Peyer's patch (tissue), 4 donors: ENCODE measurements around the gene ZNF74. TPM values are rescaled to one million over a fixed set of nuclear protein-coding genes. Genes with fewer than 3 reads are reported as not detected.

ENCODE experiments used
- DNase-seq, 3 donors: peaks; one replicate each; pipeline ENCODE4 v3.0.0-alpha.2; 2017 to 2019
- H3K27ac ChIP-seq, 4 donors: fragments of 200-600 bp; sonication (generic); one replicate each; pipeline ENCODE4 v1.5.1; 2016 to 2019
- H3K27me3 ChIP-seq, 2 donors: fragments of 200-600 bp; sonication (generic); one replicate each; pipeline ENCODE4 v1.5.1; 2019
- H3K36me3 ChIP-seq, 3 donors: fragments of 200-600 bp; sonication (generic); one replicate each; pipeline ENCODE4 v1.5.1; 2016 to 2019
- H3K4me1 ChIP-seq, 4 donors: fragments of 200-600 bp; sonication (generic); one replicate each; pipeline ENCODE4 v1.5.1; 2016 to 2019
- H3K4me3 ChIP-seq, 4 donors: fragments of 200-600 bp; sonication (generic); 1 replicate in 3 of 4; 2 replicates in 1 of 4; pipeline ENCODE4 v1.5.1; 2016 to 2019; ENCODE audit warnings: mild to moderate bottlenecking in 1 of 4
- H3K9me3 ChIP-seq, 4 donors: fragments of 200-600 bp; sonication (generic); one replicate each; pipeline ENCODE4 v1.5.1; 2016 to 2019; ENCODE audit warnings: mild to moderate bottlenecking in 1 of 4
- POLR2A ChIP-seq, 2 donors: fragments of 450-650 bp; IDR thresholded peaks; one replicate each; pipeline ENCODE4 v1.5.1; 2017; ENCODE audit warnings: antibody characterized with exemption in 2 of 2, mild to moderate bottlenecking in 2 of 2, moderate library complexity in 2 of 2
- total RNA-seq, 4 donors: library from RNA; depleted of rRNA; stranded (reverse); fragments of >200 nt; gene quantifications; one replicate each; pipeline ENCODE4 v1.1.0, GENCODE V29; 2016
- TF ChIP-seq, protein P1 (sequence below), 6 experiments: fragments of 450-650 bp in 4 of 6; fragments of 200-600 bp in 2 of 6; sonication (generic) in 1 of 6; IDR thresholded peaks; one replicate each; pipeline ENCODE4 v1.5.1; 2017 to 2019; ENCODE audit warnings: antibody characterized with exemption in 6 of 6, mild to moderate bottlenecking in 3 of 6, moderate library complexity in 1 of 6

The ZNF74 gene
- total RNA-seq, 4 donors from 2014 or later = 2.1 to 12.0 (median 9.3) TPM

DNA sequence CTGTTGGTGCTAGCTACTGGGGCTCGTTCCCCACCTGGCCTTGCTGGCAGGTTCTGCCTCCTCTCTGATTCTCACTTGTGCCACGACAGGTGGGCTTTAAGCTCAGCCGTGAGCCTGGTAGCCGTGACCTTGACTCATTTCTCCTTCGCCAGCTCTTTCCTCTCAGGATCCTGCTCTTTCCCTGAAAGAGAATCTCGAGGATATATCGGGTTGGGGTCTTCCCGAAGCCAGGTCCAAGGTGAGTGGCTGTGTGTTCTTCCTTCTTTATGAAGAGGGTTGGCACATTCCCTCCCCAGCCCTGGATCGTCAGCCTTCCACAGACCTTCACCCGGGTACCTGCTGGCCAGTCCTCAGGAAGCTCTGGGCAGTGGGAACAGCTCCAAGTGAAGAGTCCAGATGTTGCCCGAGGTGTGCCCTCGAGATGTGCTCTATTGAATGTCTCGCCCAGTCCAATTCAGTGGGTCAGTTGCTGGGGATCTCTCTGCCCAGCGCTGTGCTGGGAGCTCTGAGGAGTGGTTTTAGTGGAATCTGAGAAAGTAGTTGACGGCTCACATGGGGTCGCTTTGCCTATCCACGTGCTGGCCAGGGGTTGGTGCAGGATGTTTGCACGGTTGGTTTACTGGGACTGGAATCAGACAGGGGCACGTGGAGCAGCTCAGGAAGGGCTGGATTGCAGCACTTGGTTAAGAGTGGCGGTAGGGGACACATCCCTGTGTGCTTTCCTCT lies 1.4 kb downstream of the ZNF74 start:
- Histone ChIP-seq H3K4me1 (peaks cover 0 to 15% (median 8%) of the 10 kb centered on the region in 4 donors), H3K4me3 (peak overlapping the region in 1 of 4 donors; percentile 81), H3K27me3 (no peaks in the 10 kb centered on the region), H3K27ac (no peak overlapping the region), H3K36me3 (no peaks in the 10 kb centered on the region), H3K9me3 (no peaks in the 10 kb centered on the region)
- no peak for TF ChIP-seq POLR2A (IDR thresholded peaks at IDR 0.05)
- TF ChIP-seq, protein P1, sequence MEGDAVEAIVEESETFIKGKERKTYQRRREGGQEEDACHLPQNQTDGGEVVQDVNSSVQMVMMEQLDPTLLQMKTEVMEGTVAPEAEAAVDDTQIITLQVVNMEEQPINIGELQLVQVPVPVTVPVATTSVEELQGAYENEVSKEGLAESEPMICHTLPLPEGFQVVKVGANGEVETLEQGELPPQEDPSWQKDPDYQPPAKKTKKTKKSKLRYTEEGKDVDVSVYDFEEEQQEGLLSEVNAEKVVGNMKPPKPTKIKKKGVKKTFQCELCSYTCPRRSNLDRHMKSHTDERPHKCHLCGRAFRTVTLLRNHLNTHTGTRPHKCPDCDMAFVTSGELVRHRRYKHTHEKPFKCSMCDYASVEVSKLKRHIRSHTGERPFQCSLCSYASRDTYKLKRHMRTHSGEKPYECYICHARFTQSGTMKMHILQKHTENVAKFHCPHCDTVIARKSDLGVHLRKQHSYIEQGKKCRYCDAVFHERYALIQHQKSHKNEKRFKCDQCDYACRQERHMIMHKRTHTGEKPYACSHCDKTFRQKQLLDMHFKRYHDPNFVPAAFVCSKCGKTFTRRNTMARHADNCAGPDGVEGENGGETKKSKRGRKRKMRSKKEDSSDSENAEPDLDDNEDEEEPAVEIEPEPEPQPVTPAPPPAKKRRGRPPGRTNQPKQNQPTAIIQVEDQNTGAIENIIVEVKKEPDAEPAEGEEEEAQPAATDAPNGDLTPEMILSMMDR (IDR thresholded peaks at IDR 0.05) = no peak
- DNase-seq = no peak

DNA sequence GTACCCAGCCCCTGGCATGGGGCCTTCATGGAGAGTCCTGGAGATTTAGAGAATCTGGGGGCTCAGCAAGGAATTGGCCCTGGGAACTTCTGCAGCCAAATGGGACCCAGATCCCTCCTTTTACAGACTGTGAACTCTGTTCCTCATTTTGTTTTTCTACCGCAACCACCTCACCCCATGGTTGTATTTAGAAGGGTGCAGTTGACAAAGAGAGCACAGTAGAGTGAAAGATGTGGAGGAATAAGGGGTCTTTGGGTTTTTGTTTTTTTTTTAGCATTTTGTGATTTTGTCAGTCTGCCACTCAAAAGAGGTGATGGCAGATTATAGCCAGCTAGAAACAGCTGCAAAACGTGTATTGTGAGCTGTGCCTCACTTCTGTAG lies 1.9 kb downstream of the ZNF74 start:
- peaks cover 0 to 15% (median 8%) of the 10 kb centered on the region in 4 donors for H3K4me1 ChIP-seq
- H3K27me3 ChIP-seq = no peaks in the 10 kb centered on the region

DNA sequence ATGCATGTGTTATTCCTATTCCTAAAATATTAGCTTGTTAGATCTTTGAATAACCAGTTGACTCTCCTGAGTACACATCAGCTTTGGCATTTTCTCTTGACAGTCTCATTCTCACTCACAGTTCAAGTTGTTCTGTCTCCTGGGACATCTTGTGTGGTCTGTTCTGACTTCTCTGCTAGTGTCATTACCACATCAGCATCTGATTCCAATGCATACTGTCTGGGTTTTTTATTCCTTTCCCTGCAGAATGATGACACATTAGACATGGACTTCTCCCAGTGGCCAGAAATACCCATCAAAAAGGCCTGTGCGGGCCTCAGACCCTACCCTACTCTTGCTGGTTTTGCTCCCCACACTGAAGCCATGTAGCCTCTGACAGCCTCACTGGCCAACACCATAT lies 2.7 kb downstream of the ZNF74 start:
- no peak for TF ChIP-seq POLR2A (IDR thresholded peaks at IDR 0.05)
- TF ChIP-seq, protein P1 (IDR thresholded peaks at IDR 0.05) = no peak
- no peak for DNase-seq
- Histone ChIP-seq H3K27ac (no peak overlapping the region), H3K9me3 (no peaks in the 10 kb centered on the region), H3K4me3 (no peak overlapping the region), H3K36me3 (peaks cover 0 to 5% (median 0%) of the 10 kb centered on the region in 3 donors), H3K4me1 (peaks cover 0 to 15% (median 8%) of the 10 kb centered on the region in 4 donors), H3K27me3 (no peaks in the 10 kb centered on the region)

More for the DNA sequence above, 1.9 kb downstream of the ZNF74 start:
- no peak overlapping the region for H3K27ac ChIP-seq
- H3K4me3 ChIP-seq = no peak overlapping the region
- TF ChIP-seq POLR2A (IDR thresholded peaks at IDR 0.05) = no peak
- TF ChIP-seq, protein P1 (IDR thresholded peaks at IDR 0.05) = no peak
- no peaks in the 10 kb centered on the region for H3K9me3 ChIP-seq
- H3K36me3 ChIP-seq = peaks cover 0 to 4% (median 0%) of the 10 kb centered on the region in 3 donors
- DNase-seq = no peak

DNA sequence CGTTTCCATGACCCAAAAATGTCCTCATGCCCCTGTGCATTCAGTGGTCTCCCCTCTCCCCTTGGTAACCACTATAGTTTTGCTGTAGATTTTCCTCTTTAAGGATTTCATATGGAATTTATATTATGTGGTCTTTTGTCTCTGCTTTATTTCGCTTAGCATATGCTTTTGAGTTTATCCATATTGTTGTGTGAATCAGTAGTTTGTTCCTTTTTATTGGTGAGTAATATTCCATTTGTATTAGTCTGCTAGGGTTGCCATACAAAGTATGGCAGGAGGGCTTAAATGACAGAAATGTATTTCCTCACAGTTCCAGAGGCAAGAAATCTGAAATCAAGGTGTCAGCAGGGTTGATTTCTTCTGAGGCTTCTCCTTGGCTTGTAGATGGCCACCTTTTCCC lies 3.5 kb downstream of the ZNF74 start:
- H3K27ac ChIP-seq = no peak overlapping the region
- H3K4me3 ChIP-seq = no peak overlapping the region
- peaks cover 0 to 5% (median 0%) of the 10 kb centered on the region in 3 donors for H3K36me3 ChIP-seq
- no peak for TF ChIP-seq POLR2A (IDR thresholded peaks at IDR 0.05)
- TF ChIP-seq, protein P1 (IDR thresholded peaks at IDR 0.05) = no peak
- H3K4me1 ChIP-seq = peaks cover 0 to 15% (median 8%) of the 10 kb centered on the region in 4 donors
- H3K9me3 ChIP-seq = no peaks in the 10 kb centered on the region
- H3K27me3 ChIP-seq = no peaks in the 10 kb centered on the region
- no peak for DNase-seq

DNA sequence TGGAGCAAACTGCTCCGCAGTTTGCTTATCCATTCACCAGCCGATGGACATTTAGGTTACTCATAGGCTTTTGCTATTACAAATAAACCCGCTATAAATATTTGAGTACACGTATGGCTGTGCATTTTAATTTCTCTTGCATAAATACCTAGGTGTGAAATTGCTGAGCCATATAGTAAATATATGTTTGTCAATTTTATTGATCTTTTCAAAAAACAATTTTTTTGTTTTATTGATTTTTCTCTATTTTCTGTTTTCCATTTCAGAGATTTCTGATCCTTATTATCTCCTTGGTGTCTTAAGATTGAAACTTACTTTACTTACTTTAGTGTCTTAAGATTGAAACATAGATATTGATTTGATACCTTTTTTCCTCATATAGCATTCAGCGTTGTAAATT lies 4.5 kb downstream of the ZNF74 start:
- H3K36me3 ChIP-seq = peaks cover 0 to 5% (median 0%) of the 10 kb centered on the region in 3 donors
- no peak for TF ChIP-seq POLR2A (IDR thresholded peaks at IDR 0.05)
- TF ChIP-seq, protein P1 (IDR thresholded peaks at IDR 0.05) = no peak
- no peak overlapping the region for H3K27ac ChIP-seq
- H3K4me3 ChIP-seq = no peak overlapping the region
- H3K4me1 ChIP-seq = peaks cover 0 to 13% (median 8%) of the 10 kb centered on the region in 4 donors
- no peak for DNase-seq
- H3K9me3 ChIP-seq = no peaks in the 10 kb centered on the region
- no peaks in the 10 kb centered on the region for H3K27me3 ChIP-seq
